HG03280 (cell line): ENCODE results near the gene CABP7.
A peak's percentile ranks its signal among the peaks of the same experiment; 100 is the strongest.
"Not testable (repeated sequence)": the region's sequence is repeated elsewhere in the genome, so short reads cannot be mapped to it uniquely, and the experiment has no call there.

Source experiments
- ATAC-seq: cut with Tn5 transposase; IDR thresholded peaks from one replicate; pipeline ENCODE4 v1.9.1; 2021; ENCODE audit warnings: mild to moderate bottlenecking, moderate library complexity; ENCODE audit not compliant: unreplicated experiment

CABP7 gene

GRCh38 chr22:29744902-29745301 lies 25.1 kb downstream of the CABP7 start:
- no peak for ATAC-seq

GRCh38 chr22:29747832-29748231 lies 28.0 kb downstream of the CABP7 start:
- ATAC-seq: no peak

GRCh38 chr22:29748248-29748893 lies 28.6 kb downstream of the CABP7 start:
- ATAC-seq: no peak

- no peak for ATAC-seq
Measured at GRCh38 chr22:29750029-29750428, 30.2 kb downstream of the CABP7 start.

GRCh38 chr22:29750559-29751538 lies 31.0 kb downstream of the CABP7 start:
- no peak for ATAC-seq

- ATAC-seq: no peak
Measured at GRCh38 chr22:29751669-29752068, 31.9 kb downstream of the CABP7 start.

GRCh38 chr22:29753808-29754657 lies 34.2 kb downstream of the CABP7 start:
- no peak for ATAC-seq

- ATAC-seq: not testable (repeated sequence)
Measured at GRCh38 chr22:29754658-29755395, 35.0 kb downstream of the CABP7 start.

- no peak for ATAC-seq
Measured at GRCh38 chr22:29755889-29756288, 36.1 kb downstream of the CABP7 start.

- ATAC-seq: no peak
Measured at GRCh38 chr22:29756341-29756740, 36.5 kb downstream of the CABP7 start.

GRCh38 chr22:29757096-29757495 lies 37.3 kb downstream of the CABP7 start:
- no peak for ATAC-seq

GRCh38 chr22:29758068-29758622 lies 38.3 kb downstream of the CABP7 start:
- no peak for ATAC-seq

- ATAC-seq: no peak
Measured at GRCh38 chr22:29758959-29759358, 39.2 kb downstream of the CABP7 start.

- no peak for ATAC-seq
Measured at GRCh38 chr22:29762263-29762662, 42.5 kb downstream of the CABP7 start.

- ATAC-seq: peak; percentile 13
Measured at GRCh38 chr22:29765905-29766631, 46.3 kb downstream of the CABP7 start.

- ATAC-seq: peak; percentile 87
Measured at GRCh38 chr22:29766632-29767170, 46.9 kb downstream of the CABP7 start, which contains the start of gene ZMAT5. Gene ZMAT5 (minus strand): TSS chr22:29767007. CDS start chr22:29748544, 18,463 bp downstream.

GRCh38 chr22:29767171-29768051 lies 47.6 kb downstream of the CABP7 start, which contains the start of gene UQCR10:
Gene UQCR10 (plus strand): TSS chr22:29767369. CDS start chr22:29767399, 30 bp downstream.
- peak; percentile 62 for ATAC-seq
